ENCODE measurements around the gene HSPA6. TPM values are rescaled to one million over a fixed set of nuclear protein-coding genes. Genes with fewer than 3 reads are reported as not detected.
"Not testable (repeated sequence)": the region's sequence is repeated elsewhere in the genome, so short reads cannot be mapped to it uniquely, and the experiment has no call there.

Gene HSPA6
- total and polyA plus RNA-seq, 10 of the 15 experiments (the other 5 are each of a cell fraction or from before 2014, with no cell fraction given), result 0.05 to 8.8 (median 0.66) TPM

GRCh38 chr1:161540570-161540960 lies 16.2 kb downstream of the HSPA6 start:
- peak; percentile 16 for DNase-seq (ENCODE audit: low read depth, low spot score)
- RAD21 ChIA-PET (ENCODE audit: unreplicated experiment), result interaction anchor here (1.3 to 1.8 kb wide), 2 partner anchors 61 to 198 kb away, joined by 3 to 8 read pairs; no protein-coding TSS in a partner anchor
- H2AFZ ChIP-seq (ENCODE audit: control insufficient read depth, low read depth, low read length), result peak overlapping the region; percentile 24; the same call in 1 of the 2 replicates
- H3K27me3 ChIP-seq (replicated peaks in 1 of 2; ENCODE audit: control insufficient read depth in 2 of 2, insufficient read depth in 2 of 2, low read length in 1 of 2); H3K36me3 ChIP-seq (ENCODE audit: control insufficient read depth in 2 of 2, insufficient read depth in 2 of 2, low read length in 1 of 2); in situ Hi-C loops (cut with MboI); FAIRE-seq; H3K9me3 ChIP-seq (replicated peaks; ENCODE audit: control insufficient read depth, insufficient read depth, low read length); H4K20me1 ChIP-seq (ENCODE audit: control insufficient read depth, insufficient read depth); POLR2A ChIA-PET; BruUV-seq (replicated peaks); H3K79me2 ChIP-seq (ENCODE audit: control insufficient read depth, insufficient read depth, low read length): not testable (repeated sequence)
- SMC1A ChIA-PET (ENCODE audit: uncharacterized antibody, unreplicated experiment), result interaction anchor here (1.3 to 1.5 kb wide), 2 partner anchors 8 to 198 kb away, joined by 3 to 15 read pairs; no protein-coding TSS in a partner anchor
- H3K4me1 ChIP-seq (ENCODE audit: control insufficient read depth, insufficient read depth, low read length), result peaks cover 19% of the 10 kb centered on the region
- peak overlapping the region; percentile 86 for H3K4me2 ChIP-seq (ENCODE audit: control insufficient read depth, insufficient read depth)
- intact Hi-C loops (cut with micrococcal nuclease; ENCODE audit: unreplicated experiment), result loop anchor here (5.0 to 10.0 kb wide), 2 partner anchors 82 to 204 kb away; partner anchors contain the start of gene DUSP12
- TF ChIP-seq GATAD2B (conservative IDR thresholded peaks at IDR 0.05; ENCODE audit: low read depth), result 0 out of 2 replicates have a peak, but pooled peaks have one; percentile 2
- peak in 1 of 2 experiments; percentile 11; a peak in 2 of 4 replicates for TF ChIP-seq ETV6 (conservative IDR thresholded peaks at IDR 0.05 in 1 of 2, IDR thresholded peaks at IDR 0.05 in 1 of 2; ENCODE audit: borderline replicate concordance in 1 of 2, low read depth in 1 of 2)
- peak; percentile 58 for ATAC-seq
- peak overlapping the region; percentile 22; the same call in 1 of the 2 replicates for H3K9ac ChIP-seq (ENCODE audit: control insufficient read depth, insufficient read depth, low read length)
- peak overlapping the region; percentile 82; the same call in 1 of the 2 replicates for H3K4me3 ChIP-seq
- H3K27ac ChIP-seq (ENCODE audit: control insufficient read depth, insufficient read depth), result peak overlapping the region; percentile 64
- 31% methylated on average over 10 of the region's 10 CpGs for WGBS (ENCODE audit: insufficient coverage, insufficient replicate concordance, low lambda C conversion rate, missing lambda C conversion rate)
- CTCF ChIA-PET, result interaction anchor here (1.3 kb wide), 2 partner anchors 53 to 197 kb away, joined by 3 to 6 read pairs; no protein-coding TSS in a partner anchor

GRCh38 chr1:161542091-161542559 lies 17.8 kb downstream of the HSPA6 start:
- 5% methylated on average over 5 of the region's 5 CpGs for WGBS (ENCODE audit: insufficient coverage, insufficient replicate concordance, low lambda C conversion rate, missing lambda C conversion rate)
- POLR2A ChIA-PET, result interaction anchor here (1.1 kb wide), 1 partner anchor 10 kb away, joined by 6 read pairs; no protein-coding TSS in a partner anchor
- CTCF ChIA-PET, result interaction anchor here (0.6 to 1.2 kb wide), 3 partner anchors 54 to 166 kb away, joined by 3 to 4 read pairs (median 3); no protein-coding TSS in a partner anchor
- H3K9ac ChIP-seq (ENCODE audit: control insufficient read depth, insufficient read depth, low read length); H3K79me2 ChIP-seq (ENCODE audit: control insufficient read depth, insufficient read depth, low read length); H3K27ac ChIP-seq (ENCODE audit: control insufficient read depth, insufficient read depth); H3K9me3 ChIP-seq (replicated peaks; ENCODE audit: control insufficient read depth, insufficient read depth, low read length); BruUV-seq (replicated peaks); H3K4me3 ChIP-seq; H3K36me3 ChIP-seq (ENCODE audit: control insufficient read depth in 2 of 2, insufficient read depth in 2 of 2, low read length in 1 of 2); H2AFZ ChIP-seq (ENCODE audit: control insufficient read depth, low read depth, low read length); H3K27me3 ChIP-seq (replicated peaks in 1 of 2; ENCODE audit: control insufficient read depth in 2 of 2, insufficient read depth in 2 of 2, low read length in 1 of 2); H4K20me1 ChIP-seq (ENCODE audit: control insufficient read depth, insufficient read depth); FAIRE-seq; in situ Hi-C loops (cut with MboI): not testable (repeated sequence)
- Histone ChIP-seq H3K4me1 (ENCODE audit: control insufficient read depth, insufficient read depth, low read length) (peaks cover 19% of the 10 kb centered on the region), H3K4me2 (ENCODE audit: control insufficient read depth, insufficient read depth) (peak overlapping the region; percentile 84)
- ATAC-seq, result peak; percentile 76
- peak; percentile 85 for DNase-seq (ENCODE audit: low read depth, low spot score)
- intact Hi-C loops (cut with micrococcal nuclease; ENCODE audit: unreplicated experiment), result loop anchor here (5.0 to 10.0 kb wide), 2 partner anchors 80 to 203 kb away; partner anchors contain the start of gene DUSP12
- SMC1A ChIA-PET (ENCODE audit: uncharacterized antibody, unreplicated experiment), result interaction anchor here (0.9 to 1.4 kb wide), 3 partner anchors 10 to 199 kb away, joined by 3 to 8 read pairs (median 3); no protein-coding TSS in a partner anchor
- RAD21 ChIA-PET (ENCODE audit: unreplicated experiment), result interaction anchor here (0.6 to 1.3 kb wide), 3 partner anchors 24 to 199 kb away, joined by 3 to 7 read pairs (median 4); no protein-coding TSS in a partner anchor
- TF ChIP-seq GABPA (IDR thresholded peaks at IDR 0.05; ENCODE audit: low read depth) (0 out of 2 replicates have a peak, but pooled peaks have one; percentile 11), FOXM1 (IDR thresholded peaks at IDR 0.05; ENCODE audit: low read depth, low read length) (peak; percentile 79; the same call in 1 of the 2 replicates), JUNB (IDR thresholded peaks at IDR 0.05) (peak; percentile 64), MEF2A (IDR thresholded peaks at IDR 0.05; ENCODE audit: insufficient read depth, low read depth, low read length) (0 out of 2 replicates have a peak, but pooled peaks have one; percentile 56), EED (IDR thresholded peaks at IDR 0.05; ENCODE audit: low read depth) (peak; percentile 80), RUNX3 (IDR thresholded peaks at IDR 0.05; ENCODE audit: low read length) (peak; percentile 93), IRF4 (IDR thresholded peaks at IDR 0.05; ENCODE audit: low read depth, low read length) (0 out of 2 replicates have a peak, but pooled peaks have one; percentile 46), ETV6 (conservative IDR thresholded peaks at IDR 0.05 in 1 of 2, IDR thresholded peaks at IDR 0.05 in 1 of 2; ENCODE audit: borderline replicate concordance in 1 of 2, low read depth in 1 of 2) (peak in 1 of 2 experiments; percentile 96; a peak in 2 of 4 replicates), CREM (IDR thresholded peaks at IDR 0.05; ENCODE audit: low read depth) (peak; percentile 69; the same call in 1 of the 2 replicates), CBFB (IDR thresholded peaks at IDR 0.05; ENCODE audit: low read depth) (peak; percentile 79), IKZF2 (IDR thresholded peaks at IDR 0.05) (peak; percentile 57 to 59), PAX5 (IDR thresholded peaks at IDR 0.05; ENCODE audit: borderline replicate concordance, low read depth, low read length) (peak; percentile 85), ZBED1 (IDR thresholded peaks at IDR 0.05; ENCODE audit: borderline replicate concordance) (peak; percentile 70; the same call in 1 of the 2 replicates), CREB1 (IDR thresholded peaks at IDR 0.05; ENCODE audit: low read depth) (0 out of 2 replicates have a peak, but pooled peaks have one; percentile 33), TCF12 (IDR thresholded peaks at IDR 0.05; ENCODE audit: low read depth, low read length) (0 out of 2 replicates have a peak, but pooled peaks have one; percentile 41), NFIC (IDR thresholded peaks at IDR 0.05; ENCODE audit: low read depth, low read length) (peak; percentile 86), ATF7 (IDR thresholded peaks at IDR 0.05; ENCODE audit: low read depth) (peak; percentile 38; the same call in 1 of the 2 replicates)

Measured in GM12878 (cell line).